Osteoblast (primary cell): ENCODE results near the gene ERBB4. TPM values are rescaled to one million over a fixed set of nuclear protein-coding genes. Genes with fewer than 3 reads are reported as not detected.

Source experiments
- DNase-seq: peaks from one replicate; pipeline ENCODE4 v3.0.0; 2011; ENCODE audit warnings: low spot score, mixed read lengths; ENCODE audit not compliant: insufficient read length; ENCODE audit errors: missing footprints
- H2AFZ ChIP-seq: 2 replicates; pipeline ENCODE4 v1.6.0; 2011; ENCODE audit warnings: mild to moderate bottlenecking, low read length
- H3K27ac ChIP-seq: 2 replicates; pipeline ENCODE4 v1.5.1; 2011; ENCODE audit warnings: mild to moderate bottlenecking, low read depth, low read length, moderate library complexity
- H3K27me3 ChIP-seq: 2 replicates; pipeline ENCODE4 v1.6.0; 2012; ENCODE audit warnings: mild to moderate bottlenecking, control low read depth, inconsistent platforms, low read length, moderate library complexity; ENCODE audit not compliant: insufficient read depth
- H3K36me3 ChIP-seq: 2 replicates; pipeline ENCODE4 v1.5.1; 2011; ENCODE audit warnings: mild to moderate bottlenecking, low read length, control low read depth, moderate library complexity; ENCODE audit not compliant: insufficient read depth
- H3K4me1 ChIP-seq: 2 replicates; pipeline ENCODE4 v1.5.1; 2011; ENCODE audit warnings: mild to moderate bottlenecking, low read length, control low read depth, moderate library complexity; ENCODE audit not compliant: insufficient read depth
- H3K4me2 ChIP-seq: 2 replicates; pipeline ENCODE4 v1.6.0; 2011; ENCODE audit warnings: mild to moderate bottlenecking, low read length; ENCODE audit not compliant: insufficient read depth
- H3K4me3 ChIP-seq: fragments of 200-600 bp; sonication (generic); 3 replicates; pipeline ENCODE4 v1.5.1; 2012; ENCODE audit warnings: mild to moderate bottlenecking, low read length, inconsistent platforms; ENCODE audit not compliant: insufficient read depth
- H3K79me2 ChIP-seq: 2 replicates; pipeline ENCODE4 v1.6.0; 2012; ENCODE audit warnings: mild to moderate bottlenecking, low read length, control low read depth, inconsistent platforms; ENCODE audit not compliant: insufficient read depth
- H3K9me3 ChIP-seq: 2 replicates; pipeline ENCODE4 v1.5.1; 2011; ENCODE audit warnings: low read depth, low read length, control low read depth
- H4K20me1 ChIP-seq: 2 replicates; pipeline ENCODE4 v1.6.0; 2012; ENCODE audit warnings: mild to moderate bottlenecking, low read length, control low read depth; ENCODE audit not compliant: insufficient read depth
- total RNA-seq: library from RNA; depleted of rRNA; stranded (reverse); fragments of >200 nt; gene quantifications from 2 replicates; pipeline ENCODE4 v1.2.3, GENCODE V29; 2012
- TF ChIP-seq, protein P1 (sequence below): IDR thresholded peaks from 2 replicates; pipeline ENCODE4 v1.5.1; 2011; ENCODE audit warnings: mild to moderate bottlenecking, low read depth, low read length, moderate library complexity; ENCODE audit errors: extremely low read depth

Gene ERBB4
- total RNA-seq, 1 donor, result under 0.01 TPM

DNA sequence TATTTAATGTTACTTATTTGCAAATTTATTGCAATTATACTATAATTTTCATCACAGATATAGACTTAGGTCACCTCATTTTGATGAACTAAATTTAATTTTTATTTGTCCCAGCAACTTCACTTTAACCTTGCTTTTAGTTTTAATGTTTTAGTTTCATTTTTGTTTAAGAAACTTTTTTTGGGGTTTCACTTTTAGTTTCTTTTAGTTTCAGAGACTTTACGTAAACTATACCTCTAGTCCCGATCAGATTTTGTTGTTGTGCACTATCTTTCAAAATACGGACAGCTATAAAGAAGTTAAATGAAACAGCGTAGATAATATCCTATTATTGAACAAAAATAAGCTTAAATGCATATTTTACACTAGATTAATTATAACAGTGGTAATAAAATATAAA lies 460.5 kb downstream of the ERBB4 start:
- TF ChIP-seq, protein P1, sequence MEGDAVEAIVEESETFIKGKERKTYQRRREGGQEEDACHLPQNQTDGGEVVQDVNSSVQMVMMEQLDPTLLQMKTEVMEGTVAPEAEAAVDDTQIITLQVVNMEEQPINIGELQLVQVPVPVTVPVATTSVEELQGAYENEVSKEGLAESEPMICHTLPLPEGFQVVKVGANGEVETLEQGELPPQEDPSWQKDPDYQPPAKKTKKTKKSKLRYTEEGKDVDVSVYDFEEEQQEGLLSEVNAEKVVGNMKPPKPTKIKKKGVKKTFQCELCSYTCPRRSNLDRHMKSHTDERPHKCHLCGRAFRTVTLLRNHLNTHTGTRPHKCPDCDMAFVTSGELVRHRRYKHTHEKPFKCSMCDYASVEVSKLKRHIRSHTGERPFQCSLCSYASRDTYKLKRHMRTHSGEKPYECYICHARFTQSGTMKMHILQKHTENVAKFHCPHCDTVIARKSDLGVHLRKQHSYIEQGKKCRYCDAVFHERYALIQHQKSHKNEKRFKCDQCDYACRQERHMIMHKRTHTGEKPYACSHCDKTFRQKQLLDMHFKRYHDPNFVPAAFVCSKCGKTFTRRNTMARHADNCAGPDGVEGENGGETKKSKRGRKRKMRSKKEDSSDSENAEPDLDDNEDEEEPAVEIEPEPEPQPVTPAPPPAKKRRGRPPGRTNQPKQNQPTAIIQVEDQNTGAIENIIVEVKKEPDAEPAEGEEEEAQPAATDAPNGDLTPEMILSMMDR, result no peak
- no peak overlapping the region for H3K27ac ChIP-seq
- peak overlapping the region; percentile 69 for H3K4me2 ChIP-seq
- DNase-seq, result no peak
- H3K27me3 ChIP-seq, result no peaks in the 10 kb centered on the region
- H3K9me3 ChIP-seq, result no peaks in the 10 kb centered on the region
- no peaks in the 10 kb centered on the region for H3K4me1 ChIP-seq
- no peaks in the 10 kb centered on the region for H3K36me3 ChIP-seq
- no peaks in the 10 kb centered on the region for H4K20me1 ChIP-seq
- no peaks in the 10 kb centered on the region for H3K79me2 ChIP-seq
- H2AFZ ChIP-seq, result peak overlapping the region; percentile 68
- H3K4me3 ChIP-seq, result peak overlapping the region; percentile 34

DNA sequence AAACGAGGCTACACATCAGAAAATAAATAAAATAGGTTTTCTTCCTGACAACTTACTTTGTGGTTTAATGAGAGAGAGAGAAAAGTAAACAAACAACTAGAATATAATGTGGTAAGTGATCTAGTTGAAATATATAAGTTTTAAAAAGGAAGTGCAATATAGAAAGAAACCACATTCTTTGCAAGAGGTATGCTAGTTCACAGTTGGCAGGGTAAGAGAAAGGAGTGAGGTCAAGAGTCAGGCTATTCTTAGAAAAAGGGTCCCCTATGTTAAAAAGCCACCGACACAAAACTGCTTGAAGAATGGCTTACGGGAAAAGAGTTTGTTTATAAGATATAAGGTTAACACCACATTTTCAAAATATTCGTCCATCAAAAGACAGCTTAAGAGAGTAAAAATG lies 462.1 kb downstream of the ERBB4 start:
- no peaks in the 10 kb centered on the region for H3K79me2 ChIP-seq
- peak overlapping the region; percentile 18 for H2AFZ ChIP-seq
- TF ChIP-seq, protein P1, result no peak
- H4K20me1 ChIP-seq, result no peaks in the 10 kb centered on the region
- no peaks in the 10 kb centered on the region for H3K9me3 ChIP-seq
- H3K4me2 ChIP-seq, result no peak overlapping the region
- no peaks in the 10 kb centered on the region for H3K36me3 ChIP-seq
- DNase-seq, result no peak
- no peak overlapping the region for H3K4me3 ChIP-seq
- H3K27ac ChIP-seq, result no peak overlapping the region
- H3K4me1 ChIP-seq, result no peaks in the 10 kb centered on the region
- H3K27me3 ChIP-seq, result no peaks in the 10 kb centered on the region

DNA sequence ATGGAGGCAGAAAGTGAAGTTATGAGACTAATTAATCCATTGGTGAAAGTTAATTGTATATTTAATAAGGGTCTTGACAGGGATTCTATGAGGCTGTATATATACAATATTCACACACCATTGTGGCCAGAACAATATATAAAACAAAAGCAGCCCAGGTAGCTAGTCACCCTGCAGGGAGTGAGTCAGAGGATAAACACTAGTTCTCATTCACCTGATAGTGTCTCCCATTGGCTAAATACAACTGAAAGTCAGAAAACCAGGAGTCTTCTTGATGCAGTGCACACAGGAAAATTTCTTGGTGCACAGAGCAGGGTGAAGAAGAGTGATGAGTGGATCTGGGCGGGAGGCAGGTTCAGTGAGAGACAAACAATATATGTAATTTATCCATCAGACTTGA lies 465.2 kb downstream of the ERBB4 start:
- no peak for DNase-seq
- no peak overlapping the region for H2AFZ ChIP-seq
- TF ChIP-seq, protein P1, result no peak
- no peaks in the 10 kb centered on the region for H3K79me2 ChIP-seq
- no peak overlapping the region for H3K4me3 ChIP-seq
- no peaks in the 10 kb centered on the region for H3K4me1 ChIP-seq
- H3K36me3 ChIP-seq, result no peaks in the 10 kb centered on the region
- no peaks in the 10 kb centered on the region for H4K20me1 ChIP-seq
- no peaks in the 10 kb centered on the region for H3K27me3 ChIP-seq
- no peak overlapping the region for H3K27ac ChIP-seq
- no peak overlapping the region for H3K4me2 ChIP-seq
- no peaks in the 10 kb centered on the region for H3K9me3 ChIP-seq

DNA sequence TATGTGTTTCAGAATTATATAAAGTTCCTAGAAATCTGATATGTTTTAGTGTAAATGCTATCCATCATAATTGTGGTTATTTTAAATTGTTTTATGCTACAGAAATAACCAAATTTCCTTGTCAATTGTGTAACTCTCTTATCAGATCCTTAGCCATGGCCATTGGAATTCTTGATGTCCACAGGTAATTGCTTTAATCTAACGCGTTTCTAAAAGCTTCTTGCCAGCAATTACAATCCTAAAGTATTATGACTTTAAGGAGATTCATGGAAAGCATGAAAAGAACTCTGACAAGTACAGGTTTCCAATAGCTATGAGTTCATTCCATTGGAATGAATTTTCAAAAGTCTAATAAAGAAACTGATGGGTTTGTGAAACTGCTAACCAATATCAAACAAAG lies 472.1 kb downstream of the ERBB4 start:
- TF ChIP-seq, protein P1, result no peak
- H3K4me1 ChIP-seq, result no peaks in the 10 kb centered on the region
- H3K4me3 ChIP-seq, result no peak overlapping the region
- H2AFZ ChIP-seq, result no peak overlapping the region
- no peaks in the 10 kb centered on the region for H4K20me1 ChIP-seq
- no peaks in the 10 kb centered on the region for H3K27me3 ChIP-seq
- H3K36me3 ChIP-seq, result no peaks in the 10 kb centered on the region
- no peaks in the 10 kb centered on the region for H3K79me2 ChIP-seq
- H3K4me2 ChIP-seq, result no peak overlapping the region
- H3K9me3 ChIP-seq, result no peaks in the 10 kb centered on the region
- no peak for DNase-seq
- no peak overlapping the region for H3K27ac ChIP-seq
